GM03348 (cell line): Measurements from ENCODE around the gene DNAJA3.
"Not testable (repeated sequence)": the region's sequence is repeated elsewhere in the genome, so short reads cannot be mapped to it uniquely, and the experiment has no call there.

Experiments used
- DNase-seq: peaks from one replicate; pipeline ENCODE4 v3.0.0; 2012; ENCODE audit warnings: low spot score

DNAJA3 gene

GRCh38 chr16:4387781-4388180 lies 37.9 kb upstream of the DNAJA3 start:
- DNase-seq, result no peak

GRCh38 chr16:4388271-4389021 lies 37.2 kb upstream of the DNAJA3 start:
- DNase-seq, result no peak

GRCh38 chr16:4389051-4389955 lies 36.4 kb upstream of the DNAJA3 start:
- DNase-seq, result no peak

- no peak for DNase-seq
Measured at GRCh38 chr16:4390266-4391260, 35.1 kb upstream of the DNAJA3 start.

- peak; percentile 22 for DNase-seq
Measured at GRCh38 chr16:4391631-4392381, 33.9 kb upstream of the DNAJA3 start.

GRCh38 chr16:4392382-4393239 lies 33.1 kb upstream of the DNAJA3 start:
- DNase-seq, result peak; percentile 94

GRCh38 chr16:4393240-4393600 lies 32.4 kb upstream of the DNAJA3 start:
- DNase-seq, result peak; percentile 72

- DNase-seq, result not testable (repeated sequence)
Measured at GRCh38 chr16:4393850-4394249, 31.8 kb upstream of the DNAJA3 start.

- DNase-seq, result no peak
Measured at GRCh38 chr16:4395055-4395726, 30.5 kb upstream of the DNAJA3 start.

- DNase-seq, result no peak
Measured at GRCh38 chr16:4399001-4399730, 26.5 kb upstream of the DNAJA3 start.

- no peak for DNase-seq
Measured at GRCh38 chr16:4401094-4401501, 24.6 kb upstream of the DNAJA3 start.

GRCh38 chr16:4401510-4401909 lies 24.2 kb upstream of the DNAJA3 start:
- no peak for DNase-seq

GRCh38 chr16:4402439-4403132 lies 23.1 kb upstream of the DNAJA3 start:
- peak; percentile 93 for DNase-seq

GRCh38 chr16:4403133-4403949 lies 22.3 kb upstream of the DNAJA3 start:
- no peak for DNase-seq

GRCh38 chr16:4404247-4404966 lies 21.3 kb upstream of the DNAJA3 start:
- DNase-seq, result peak; percentile 52

GRCh38 chr16:4404967-4405696 lies 20.5 kb upstream of the DNAJA3 start:
- DNase-seq, result no peak
